ENCODE results near the gene MTM1.

DNA sequence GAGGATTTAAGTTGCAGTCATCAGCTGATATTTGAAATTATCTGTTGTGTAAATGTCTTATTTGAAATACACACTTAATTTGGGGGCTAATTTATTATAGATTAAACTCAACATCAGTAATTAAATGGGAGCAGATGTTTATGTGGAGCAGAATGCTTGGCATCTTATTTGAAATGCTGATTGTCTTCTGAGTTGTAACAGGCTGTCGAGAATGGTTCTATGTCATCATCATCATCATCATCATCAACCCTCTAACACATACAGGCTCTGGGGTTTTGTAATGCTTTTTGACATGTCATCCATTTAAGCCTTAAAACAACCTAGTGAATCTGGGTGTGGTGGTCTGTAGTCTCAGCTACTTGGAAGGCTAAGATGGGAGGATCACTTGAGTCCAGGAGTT, 133.0 kb downstream of the MTM1 start:
- TF ChIP-seq ZNF565 (CRISPR knock-in tag; conservative IDR thresholded peaks at IDR 0.05; ENCODE audit: low read depth): no peak
- no peak for TF ChIP-seq CSDC2 (CRISPR knock-in tag; IDR thresholded peaks at IDR 0.05)
- no peak for TF ChIP-seq TOX (CRISPR knock-in tag; IDR thresholded peaks at IDR 0.05; ENCODE audit: borderline replicate concordance)
- TF ChIP-seq SNAI2 (CRISPR knock-in tag; IDR thresholded peaks at IDR 0.05): no peak
- TF ChIP-seq, protein P1, sequence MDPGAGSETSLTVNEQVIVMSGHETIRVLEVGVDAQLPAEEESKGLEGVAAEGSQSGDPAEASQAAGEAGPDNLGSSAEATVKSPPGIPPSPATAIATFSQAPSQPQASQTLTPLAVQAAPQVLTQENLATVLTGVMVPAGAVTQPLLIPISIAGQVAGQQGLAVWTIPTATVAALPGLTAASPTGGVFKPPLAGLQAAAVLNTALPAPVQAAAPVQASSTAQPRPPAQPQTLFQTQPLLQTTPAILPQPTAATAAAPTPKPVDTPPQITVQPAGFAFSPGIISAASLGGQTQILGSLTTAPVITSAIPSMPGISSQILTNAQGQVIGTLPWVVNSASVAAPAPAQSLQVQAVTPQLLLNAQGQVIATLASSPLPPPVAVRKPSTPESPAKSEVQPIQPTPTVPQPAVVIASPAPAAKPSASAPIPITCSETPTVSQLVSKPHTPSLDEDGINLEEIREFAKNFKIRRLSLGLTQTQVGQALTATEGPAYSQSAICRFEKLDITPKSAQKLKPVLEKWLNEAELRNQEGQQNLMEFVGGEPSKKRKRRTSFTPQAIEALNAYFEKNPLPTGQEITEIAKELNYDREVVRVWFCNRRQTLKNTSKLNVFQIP (CRISPR knock-in tag; IDR thresholded peaks at IDR 0.05; ENCODE audit: borderline replicate concordance, low read depth): no peak
- no peak for TF ChIP-seq ESRRG (CRISPR knock-in tag; IDR thresholded peaks at IDR 0.05)
- TF ChIP-seq, protein P2, sequence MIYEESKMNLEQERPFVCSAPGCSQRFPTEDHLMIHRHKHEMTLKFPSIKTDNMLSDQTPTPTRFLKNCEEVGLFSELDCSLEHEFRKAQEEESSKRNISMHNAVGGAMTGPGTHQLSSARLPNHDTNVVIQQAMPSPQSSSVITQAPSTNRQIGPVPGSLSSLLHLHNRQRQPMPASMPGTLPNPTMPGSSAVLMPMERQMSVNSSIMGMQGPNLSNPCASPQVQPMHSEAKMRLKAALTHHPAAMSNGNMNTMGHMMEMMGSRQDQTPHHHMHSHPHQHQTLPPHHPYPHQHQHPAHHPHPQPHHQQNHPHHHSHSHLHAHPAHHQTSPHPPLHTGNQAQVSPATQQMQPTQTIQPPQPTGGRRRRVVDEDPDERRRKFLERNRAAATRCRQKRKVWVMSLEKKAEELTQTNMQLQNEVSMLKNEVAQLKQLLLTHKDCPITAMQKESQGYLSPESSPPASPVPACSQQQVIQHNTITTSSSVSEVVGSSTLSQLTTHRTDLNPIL (CRISPR knock-in tag; IDR thresholded peaks at IDR 0.05; ENCODE audit: low read depth): no peak
